ENCODE results near the gene TMEM259.

TMEM259 gene

DNA sequence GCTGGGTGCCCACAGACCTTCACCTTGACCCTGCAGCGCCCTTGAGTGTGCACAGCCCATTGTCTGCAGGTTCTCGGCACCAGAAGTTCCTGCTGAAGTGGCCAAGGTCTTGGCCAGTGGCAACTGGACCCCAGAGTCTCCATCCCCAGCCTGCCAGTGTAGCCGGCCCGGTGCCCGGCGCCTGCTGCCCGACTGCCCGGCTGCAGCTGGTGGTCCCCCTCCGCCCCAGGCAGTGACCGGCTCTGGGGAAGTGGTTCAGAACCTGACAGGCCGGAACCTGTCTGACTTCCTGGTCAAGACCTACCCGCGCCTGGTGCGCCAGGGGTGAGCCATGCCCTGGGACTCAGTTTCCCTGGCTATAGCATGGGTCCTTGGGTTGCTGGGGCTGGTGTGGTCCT, 34.1 kb upstream of the TMEM259 start:
- no peak for DNase-seq (ENCODE audit: low spot score)

DNA sequence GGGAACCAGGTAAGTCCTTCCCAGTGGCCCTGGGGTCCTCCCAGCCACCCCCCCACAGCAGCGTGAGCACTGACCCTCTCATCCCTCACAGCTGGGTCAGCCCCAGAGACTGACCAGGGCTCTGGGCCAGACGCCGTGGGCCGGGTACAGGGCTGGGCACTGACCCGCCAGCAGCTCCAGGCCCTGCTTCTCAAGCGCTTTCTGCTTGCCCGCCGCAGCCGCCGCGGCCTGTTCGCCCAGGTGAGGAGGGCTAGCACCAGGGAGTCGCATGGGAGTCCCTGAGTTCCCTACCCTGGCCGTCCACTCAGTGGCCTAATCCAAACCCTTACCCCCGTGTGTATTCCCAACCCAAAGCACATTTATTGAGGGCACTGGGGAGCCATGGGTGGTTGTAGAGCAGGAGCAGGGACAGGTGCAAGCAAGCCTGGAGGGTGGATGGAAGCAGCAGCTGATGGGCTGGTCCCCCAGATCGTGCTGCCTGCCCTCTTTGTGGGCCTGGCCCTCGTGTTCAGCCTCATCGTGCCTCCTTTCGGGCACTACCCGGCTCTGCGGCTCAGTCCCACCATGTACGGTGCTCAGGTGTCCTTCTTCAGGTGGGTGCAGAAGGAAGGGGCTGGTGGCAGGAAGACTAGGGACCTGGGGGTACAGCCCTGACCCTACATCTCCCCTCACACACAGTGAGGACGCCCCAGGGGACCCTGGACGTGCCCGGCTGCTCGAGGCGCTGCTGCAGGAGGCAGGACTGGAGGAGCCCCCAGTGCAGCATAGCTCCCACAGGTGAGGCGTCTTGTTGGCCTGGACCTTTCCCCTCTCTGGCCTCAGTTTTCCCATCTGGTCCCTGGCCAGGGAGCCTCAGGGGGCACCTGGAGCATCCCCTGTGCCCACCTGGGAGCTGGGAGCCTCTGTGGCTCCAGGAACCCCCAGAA, 33.4 kb upstream of the TMEM259 start:
- DNase-seq (ENCODE audit: low spot score): no peak

DNA sequence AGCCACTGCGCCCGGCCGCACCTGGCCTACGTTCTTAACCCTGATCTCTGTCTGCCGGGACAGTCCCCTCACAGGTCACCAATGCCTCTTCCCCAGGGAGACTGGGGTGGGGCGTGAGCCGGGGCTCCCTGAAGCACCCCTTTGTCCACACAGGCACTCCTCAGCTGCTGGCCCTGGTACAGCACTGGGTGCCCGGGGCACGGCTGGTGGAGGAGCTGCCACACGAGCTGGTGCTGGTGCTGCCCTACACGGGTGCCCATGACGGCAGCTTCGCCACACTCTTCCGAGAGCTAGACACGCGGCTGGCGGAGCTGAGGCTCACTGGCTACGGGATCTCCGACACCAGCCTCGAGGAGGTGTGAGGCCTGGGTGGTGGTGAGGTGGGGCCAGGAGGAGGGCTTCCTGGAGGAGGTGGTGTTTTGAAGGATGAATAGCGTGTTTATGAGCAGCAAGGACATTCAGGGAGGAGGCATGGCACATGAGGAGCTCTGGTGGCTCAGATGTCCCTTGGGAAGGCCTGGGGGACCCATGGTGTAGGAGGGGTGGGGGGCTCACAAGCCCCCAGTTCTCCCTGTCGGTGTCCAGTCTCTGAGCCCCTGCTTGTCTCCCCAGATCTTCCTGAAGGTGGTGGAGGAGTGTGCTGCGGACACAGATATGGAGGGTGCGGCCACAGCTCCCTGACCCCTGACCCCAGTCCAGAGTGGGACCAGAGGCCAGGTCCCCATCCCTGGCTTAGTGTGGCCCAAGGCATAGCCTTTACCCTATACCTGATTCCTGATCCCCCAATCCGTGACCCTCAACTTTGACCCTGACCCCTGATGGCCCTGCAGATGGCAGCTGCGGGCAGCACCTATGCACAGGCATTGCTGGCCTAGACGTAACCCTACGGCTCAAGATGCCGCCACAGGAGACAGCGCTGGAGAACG, 32.5 kb upstream of the TMEM259 start:
- DNase-seq (ENCODE audit: low spot score): no peak

DNA sequence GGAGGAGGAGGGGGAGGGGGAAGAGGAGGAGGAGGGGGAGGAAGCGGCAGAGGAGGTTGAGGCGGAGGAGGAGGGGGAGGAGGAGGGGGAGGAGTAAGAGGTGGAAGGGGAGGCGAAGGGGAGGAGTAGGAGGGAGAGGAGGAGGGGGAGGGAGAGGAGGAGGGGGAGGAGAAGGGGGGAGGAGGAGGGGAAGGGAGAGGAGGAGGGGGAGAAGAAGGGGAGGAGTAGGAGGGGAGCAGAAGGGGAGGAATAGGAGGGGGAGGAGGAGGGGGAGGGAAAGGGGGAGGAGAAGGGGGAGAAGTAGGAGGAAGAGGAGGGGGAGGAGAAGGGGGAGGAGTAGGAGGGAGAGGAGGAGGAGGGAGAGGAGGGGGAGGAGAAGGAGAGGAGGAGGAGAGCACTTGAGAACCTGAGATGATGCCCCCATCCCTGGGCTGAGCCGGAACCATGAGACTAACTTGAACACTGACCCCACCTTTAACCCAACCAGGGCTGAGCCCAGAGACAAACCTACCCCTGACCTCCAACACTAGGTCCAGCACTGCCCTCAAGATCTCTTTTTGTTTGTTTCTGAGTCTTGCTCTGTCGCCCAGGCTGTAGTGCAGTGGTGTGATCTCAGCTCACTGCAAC, 31.5 kb upstream of the TMEM259 start:
- no peak for DNase-seq (ENCODE audit: low spot score)

GRCh38 chr19:1051791-1052190, 30.9 kb upstream of the TMEM259 start:
- DNase-seq (ENCODE audit: low spot score): no peak

GRCh38 chr19:1050989-1051788, 30.3 kb upstream of the TMEM259 start:
- no peak for DNase-seq (ENCODE audit: low spot score)

DNA sequence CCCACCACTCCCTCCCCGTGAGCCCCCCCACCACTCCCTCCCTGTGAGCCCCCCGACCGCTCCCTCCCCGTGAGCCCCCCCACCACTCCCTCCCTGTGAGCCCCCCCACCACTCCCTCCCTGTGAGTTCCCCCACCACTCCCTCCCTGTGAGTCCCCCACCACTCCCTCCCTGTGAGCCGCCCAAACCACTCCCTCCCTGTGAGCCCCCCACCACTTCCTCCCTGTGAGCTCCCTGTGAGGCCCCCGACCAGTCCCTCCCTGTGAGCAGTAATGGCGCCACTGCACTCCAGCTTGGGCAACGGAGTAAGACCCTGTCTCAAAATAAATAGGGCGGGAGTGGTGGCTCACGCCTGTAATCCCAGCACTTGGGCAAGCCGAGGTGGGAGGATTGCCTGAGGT, 28.9 kb upstream of the TMEM259 start:
- no peak for DNase-seq (ENCODE audit: low spot score)

- DNase-seq (ENCODE audit: low spot score): no peak
Observed at GRCh38 chr19:1049106-1049505, 28.2 kb upstream of the TMEM259 start.

- no peak for DNase-seq (ENCODE audit: low spot score)
Observed at GRCh38 chr19:1047696-1048147, 26.8 kb upstream of the TMEM259 start.

DNA sequence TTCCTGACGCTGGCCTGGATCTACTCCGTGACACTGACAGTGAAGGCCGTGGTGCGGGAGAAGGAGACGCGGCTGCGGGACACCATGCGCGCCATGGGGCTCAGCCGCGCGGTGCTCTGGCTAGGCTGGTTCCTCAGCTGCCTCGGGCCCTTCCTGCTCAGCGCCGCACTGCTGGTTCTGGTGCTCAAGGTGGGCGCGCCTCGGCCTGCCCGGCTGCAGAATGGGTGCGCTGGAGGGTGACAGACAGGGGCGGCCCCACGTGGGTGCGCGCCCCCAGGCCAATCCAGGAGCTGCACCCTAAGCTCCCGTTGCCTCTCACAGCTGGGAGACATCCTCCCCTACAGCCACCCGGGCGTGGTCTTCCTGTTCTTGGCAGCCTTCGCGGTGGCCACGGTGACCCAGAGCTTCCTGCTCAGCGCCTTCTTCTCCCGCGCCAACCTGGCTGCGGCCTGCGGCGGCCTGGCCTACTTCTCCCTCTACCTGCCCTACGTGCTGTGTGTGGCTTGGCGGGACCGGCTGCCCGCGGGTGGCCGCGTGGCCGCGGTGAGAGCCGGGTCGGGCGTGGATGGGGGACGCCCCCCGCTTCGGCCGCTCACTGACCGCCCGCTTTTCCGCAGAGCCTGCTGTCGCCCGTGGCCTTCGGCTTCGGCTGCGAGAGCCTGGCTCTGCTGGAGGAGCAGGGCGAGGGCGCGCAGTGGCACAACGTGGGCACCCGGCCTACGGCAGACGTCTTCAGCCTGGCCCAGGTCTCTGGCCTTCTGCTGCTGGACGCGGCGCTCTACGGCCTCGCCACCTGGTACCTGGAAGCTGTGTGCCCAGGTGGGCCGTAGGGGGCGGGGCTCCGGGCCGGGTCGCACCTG, 26.1 kb upstream of the TMEM259 start:
- peak; percentile 43 for DNase-seq (ENCODE audit: low spot score)

- peak; percentile 46 for DNase-seq (ENCODE audit: low spot score)
Observed at GRCh38 chr19:1046117-1046626, 25.2 kb upstream of the TMEM259 start.

DNA sequence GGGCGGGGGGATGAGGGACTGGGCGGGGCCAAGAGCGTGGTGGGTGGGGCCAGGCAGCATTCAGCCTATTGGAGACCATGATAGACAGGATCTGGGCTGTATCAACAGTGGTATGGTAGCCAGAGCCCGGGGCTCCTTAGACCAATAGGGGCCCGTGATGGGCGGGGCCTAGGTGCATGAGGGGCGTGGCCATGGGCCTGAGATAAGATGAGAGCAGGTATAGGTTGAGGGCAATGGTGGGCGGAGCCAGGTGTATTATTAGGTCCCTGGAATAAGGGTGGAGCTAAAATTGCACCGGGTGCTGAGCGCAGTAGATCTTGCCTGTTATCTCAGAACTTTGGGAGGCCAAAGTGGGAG, 24.3 kb upstream of the TMEM259 start:
- no peak for DNase-seq (ENCODE audit: low spot score)

- no peak for DNase-seq (ENCODE audit: low spot score)
Observed at GRCh38 chr19:1042689-1043511, 22.0 kb upstream of the TMEM259 start.

DNA sequence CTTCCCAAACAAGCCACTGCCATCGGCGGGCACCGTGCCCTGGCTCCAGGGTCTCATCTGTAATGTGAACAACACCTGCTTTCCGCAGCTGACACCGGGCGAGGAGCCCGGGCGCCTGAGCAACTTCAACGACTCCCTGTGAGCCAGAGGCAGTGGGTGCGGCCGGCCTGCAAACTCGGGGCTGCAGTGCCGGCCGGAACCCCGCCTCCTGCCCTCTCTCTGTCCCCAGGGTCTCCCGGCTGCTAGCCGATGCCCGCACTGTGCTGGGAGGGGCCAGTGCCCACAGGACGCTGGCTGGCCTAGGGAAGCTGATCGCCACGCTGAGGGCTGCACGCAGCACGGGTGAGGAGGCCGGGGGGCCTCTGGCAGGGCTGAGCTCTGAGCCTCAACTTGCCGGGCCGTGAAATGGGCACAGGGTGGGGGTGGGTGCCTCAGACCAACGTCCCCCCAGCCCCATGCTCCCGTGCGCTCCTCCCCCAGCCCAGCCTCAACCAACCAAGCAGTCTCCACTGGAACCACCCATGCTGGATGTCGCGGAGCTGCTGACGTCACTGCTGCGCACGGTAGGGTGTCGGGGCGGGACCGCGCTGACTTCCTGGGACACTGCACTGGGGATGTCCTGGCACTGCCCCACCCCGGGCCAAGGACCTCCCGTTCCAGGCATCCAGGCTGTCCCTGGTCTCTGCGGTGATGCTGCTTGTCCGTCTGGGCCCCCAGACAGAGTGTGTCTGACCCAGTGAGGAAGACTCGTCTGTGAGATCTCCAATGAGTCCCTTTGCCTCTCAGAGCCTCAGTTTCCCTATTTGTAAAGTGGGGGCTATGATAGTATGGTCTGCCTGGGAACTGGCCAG, 21.1 kb upstream of the TMEM259 start:
- DNase-seq (ENCODE audit: low spot score): no peak

- no peak for DNase-seq (ENCODE audit: low spot score)
Observed at GRCh38 chr19:1041272-1041834, 20.4 kb upstream of the TMEM259 start.

- DNase-seq (ENCODE audit: low spot score): peak; percentile 95
Observed at GRCh38 chr19:1040476-1041271, 19.8 kb upstream of the TMEM259 start.
